Measurements from ENCODE around the gene STEAP1B.

STEAP1B gene

GRCh38 chr7:22481726-22482125 lies 18.3 kb downstream of the STEAP1B start:
- TF ChIP-seq EP300 (IDR thresholded peaks at IDR 0.05; ENCODE audit: borderline replicate concordance) (no peak), CEBPB (IDR thresholded peaks at IDR 0.05) (no peak), REST (IDR thresholded peaks at IDR 0.05; ENCODE audit: low read depth) (no peak), TCF12 (IDR thresholded peaks at IDR 0.05; ENCODE audit: low read depth) (no peak), CREB1 (IDR thresholded peaks at IDR 0.05; ENCODE audit: low read depth) (no peak), ZBTB7A (IDR thresholded peaks at IDR 0.05; ENCODE audit: low read depth) (no peak), NFIC (IDR thresholded peaks at IDR 0.05) (no peak)

GRCh38 chr7:22480523-22481075 lies 19.4 kb downstream of the STEAP1B start:
- TF ChIP-seq CEBPB (IDR thresholded peaks at IDR 0.05), result no peak
- no peak for TF ChIP-seq EGR1 (IDR thresholded peaks at IDR 0.05)
- TF ChIP-seq USF1 (IDR thresholded peaks at IDR 0.05), result no peak
- TF ChIP-seq TEAD4 (IDR thresholded peaks at IDR 0.05), result no peak
- TF ChIP-seq FOXM1 (IDR thresholded peaks at IDR 0.05; ENCODE audit: borderline replicate concordance, low read depth), result no peak
- no peak for TF ChIP-seq EP300 (IDR thresholded peaks at IDR 0.05; ENCODE audit: borderline replicate concordance)
- no peak for TF ChIP-seq TAF1 (IDR thresholded peaks at IDR 0.05; ENCODE audit: low read depth)
- TF ChIP-seq REST (IDR thresholded peaks at IDR 0.05; ENCODE audit: low read depth), result no peak
- no peak for TF ChIP-seq NFIC (IDR thresholded peaks at IDR 0.05)
- TF ChIP-seq CREB1 (IDR thresholded peaks at IDR 0.05; ENCODE audit: low read depth), result no peak

GRCh38 chr7:22477876-22478450 lies 22.0 kb downstream of the STEAP1B start:
- TF ChIP-seq TCF12 (IDR thresholded peaks at IDR 0.05; ENCODE audit: low read depth) (no peak), ZBTB7A (IDR thresholded peaks at IDR 0.05; ENCODE audit: low read depth) (no peak), CREB1 (IDR thresholded peaks at IDR 0.05; ENCODE audit: low read depth) (no peak), RAD21 (IDR thresholded peaks at IDR 0.05; ENCODE audit: low read depth) (no peak), YY1 (IDR thresholded peaks at IDR 0.05; ENCODE audit: low read depth) (no peak), EGR1 (IDR thresholded peaks at IDR 0.05) (no peak), NFIC (IDR thresholded peaks at IDR 0.05) (no peak), EP300 (IDR thresholded peaks at IDR 0.05; ENCODE audit: borderline replicate concordance) (no peak), TAF1 (IDR thresholded peaks at IDR 0.05; ENCODE audit: low read depth) (no peak), FOXM1 (IDR thresholded peaks at IDR 0.05; ENCODE audit: borderline replicate concordance, low read depth) (no peak), TEAD4 (IDR thresholded peaks at IDR 0.05) (no peak), REST (IDR thresholded peaks at IDR 0.05; ENCODE audit: low read depth) (no peak), MAX (IDR thresholded peaks at IDR 0.05) (no peak), USF1 (IDR thresholded peaks at IDR 0.05) (no peak), CEBPB (IDR thresholded peaks at IDR 0.05) (no peak)

- no peak for TF ChIP-seq CEBPB (IDR thresholded peaks at IDR 0.05)
- no peak for TF ChIP-seq EGR1 (IDR thresholded peaks at IDR 0.05)
- no peak for TF ChIP-seq FOXM1 (IDR thresholded peaks at IDR 0.05; ENCODE audit: borderline replicate concordance, low read depth)
- TF ChIP-seq USF1 (IDR thresholded peaks at IDR 0.05), result no peak
- TF ChIP-seq CREB1 (IDR thresholded peaks at IDR 0.05; ENCODE audit: low read depth), result no peak
- no peak for TF ChIP-seq REST (IDR thresholded peaks at IDR 0.05; ENCODE audit: low read depth)
Measured at GRCh38 chr7:22477262-22477661, 22.7 kb downstream of the STEAP1B start.

Measured in Ishikawa (cell line).